Measurements from ENCODE around the gene PRICKLE4. TPM values are rescaled to one million over a fixed set of nuclear protein-coding genes. Genes with fewer than 3 reads are reported as not detected.
A peak's percentile ranks its signal among the peaks of the same experiment; 100 is the strongest.

PRICKLE4 gene
- total and polyA plus RNA-seq, 2 of the 13 experiments (the other 11 are each of a cell fraction or from before 2014, with no cell fraction given): 0.92 to 1.2 TPM

DNA sequence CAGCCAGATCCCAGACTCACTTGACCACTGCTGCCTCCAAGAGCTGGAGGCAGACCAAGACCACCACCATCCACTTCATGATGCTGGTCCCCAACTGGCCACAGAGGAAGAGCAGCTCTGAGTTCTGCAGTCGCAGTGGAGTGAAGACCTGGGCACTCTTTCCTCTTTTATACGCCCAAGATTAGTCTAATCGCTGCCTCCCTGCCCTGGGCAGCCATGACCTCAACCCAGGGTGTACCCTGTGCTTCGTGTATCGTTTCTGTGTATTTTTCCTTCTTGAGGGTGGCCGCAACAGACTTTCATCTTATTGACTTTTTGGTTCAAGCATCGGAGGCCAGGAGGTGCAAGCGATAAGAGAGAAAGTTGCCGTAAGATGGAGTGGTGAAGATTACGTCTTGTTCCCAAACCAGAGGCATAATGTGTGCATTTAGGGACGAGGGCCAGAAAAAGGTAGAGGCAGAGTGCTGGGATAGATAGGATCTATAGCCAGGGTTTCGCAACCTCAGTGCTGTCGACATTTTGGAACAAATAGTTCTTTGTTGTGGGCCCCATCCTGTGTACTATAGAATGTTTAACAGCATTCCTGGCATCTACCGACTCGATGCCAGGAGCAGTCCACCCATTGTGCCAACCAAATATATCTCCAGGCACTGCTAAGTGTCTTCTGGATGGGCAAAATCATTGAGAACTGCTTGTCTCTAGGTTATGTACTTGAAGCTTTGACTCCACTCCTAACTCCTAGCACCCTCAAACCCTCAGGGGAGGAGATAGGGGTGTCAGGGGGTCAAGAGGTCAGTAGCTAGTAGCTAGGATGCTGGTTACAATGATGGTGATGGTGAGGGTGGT lies 33.1 kb upstream of the PRICKLE4 start, which contains the start of gene PGC (continued):
- TF ChIP-seq CBFB (CRISPR knock-in tag; IDR thresholded peaks at IDR 0.05) (peak; percentile 89), ZNF749 (CRISPR knock-in tag; IDR thresholded peaks at IDR 0.05; ENCODE audit: borderline replicate concordance) (no peak), HOXA5 (CRISPR knock-in tag; IDR thresholded peaks at IDR 0.05) (peak; percentile 91), ATF7-NPFF (CRISPR knock-in tag; IDR thresholded peaks at IDR 0.05; ENCODE audit: low read depth) (peak; percentile 74), ZNF547 (CRISPR knock-in tag; IDR thresholded peaks at IDR 0.05) (peak; percentile 68), SOX6 (IDR thresholded peaks at IDR 0.05) (no peak), SOX6 (CRISPR knock-in tag; IDR thresholded peaks at IDR 0.05) (peak; percentile 99), ELF3 (CRISPR knock-in tag; IDR thresholded peaks at IDR 0.05) (peak; percentile 64), ZNF674 (CRISPR knock-in tag; IDR thresholded peaks at IDR 0.05; ENCODE audit: low read depth) (no peak), ZNF792 (CRISPR knock-in tag; IDR thresholded peaks at IDR 0.05) (peak; percentile 57; the same call in 1 of the 2 replicates), ZNF10 (CRISPR knock-in tag; IDR thresholded peaks at IDR 0.05; ENCODE audit: borderline replicate concordance, low read depth) (no peak)
- TF ChIP-seq, protein P1, sequence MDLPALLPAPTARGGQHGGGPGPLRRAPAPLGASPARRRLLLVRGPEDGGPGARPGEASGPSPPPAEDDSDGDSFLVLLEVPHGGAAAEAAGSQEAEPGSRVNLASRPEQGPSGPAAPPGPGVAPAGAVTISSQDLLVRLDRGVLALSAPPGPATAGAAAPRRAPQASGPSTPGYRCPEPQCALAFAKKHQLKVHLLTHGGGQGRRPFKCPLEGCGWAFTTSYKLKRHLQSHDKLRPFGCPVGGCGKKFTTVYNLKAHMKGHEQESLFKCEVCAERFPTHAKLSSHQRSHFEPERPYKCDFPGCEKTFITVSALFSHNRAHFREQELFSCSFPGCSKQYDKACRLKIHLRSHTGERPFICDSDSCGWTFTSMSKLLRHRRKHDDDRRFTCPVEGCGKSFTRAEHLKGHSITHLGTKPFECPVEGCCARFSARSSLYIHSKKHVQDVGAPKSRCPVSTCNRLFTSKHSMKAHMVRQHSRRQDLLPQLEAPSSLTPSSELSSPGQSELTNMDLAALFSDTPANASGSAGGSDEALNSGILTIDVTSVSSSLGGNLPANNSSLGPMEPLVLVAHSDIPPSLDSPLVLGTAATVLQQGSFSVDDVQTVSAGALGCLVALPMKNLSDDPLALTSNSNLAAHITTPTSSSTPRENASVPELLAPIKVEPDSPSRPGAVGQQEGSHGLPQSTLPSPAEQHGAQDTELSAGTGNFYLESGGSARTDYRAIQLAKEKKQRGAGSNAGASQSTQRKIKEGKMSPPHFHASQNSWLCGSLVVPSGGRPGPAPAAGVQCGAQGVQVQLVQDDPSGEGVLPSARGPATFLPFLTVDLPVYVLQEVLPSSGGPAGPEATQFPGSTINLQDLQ (CRISPR knock-in tag; IDR thresholded peaks at IDR 0.05): peak; percentile 67; the same call in 1 of the 2 replicates
- TF ChIP-seq, protein P2, sequence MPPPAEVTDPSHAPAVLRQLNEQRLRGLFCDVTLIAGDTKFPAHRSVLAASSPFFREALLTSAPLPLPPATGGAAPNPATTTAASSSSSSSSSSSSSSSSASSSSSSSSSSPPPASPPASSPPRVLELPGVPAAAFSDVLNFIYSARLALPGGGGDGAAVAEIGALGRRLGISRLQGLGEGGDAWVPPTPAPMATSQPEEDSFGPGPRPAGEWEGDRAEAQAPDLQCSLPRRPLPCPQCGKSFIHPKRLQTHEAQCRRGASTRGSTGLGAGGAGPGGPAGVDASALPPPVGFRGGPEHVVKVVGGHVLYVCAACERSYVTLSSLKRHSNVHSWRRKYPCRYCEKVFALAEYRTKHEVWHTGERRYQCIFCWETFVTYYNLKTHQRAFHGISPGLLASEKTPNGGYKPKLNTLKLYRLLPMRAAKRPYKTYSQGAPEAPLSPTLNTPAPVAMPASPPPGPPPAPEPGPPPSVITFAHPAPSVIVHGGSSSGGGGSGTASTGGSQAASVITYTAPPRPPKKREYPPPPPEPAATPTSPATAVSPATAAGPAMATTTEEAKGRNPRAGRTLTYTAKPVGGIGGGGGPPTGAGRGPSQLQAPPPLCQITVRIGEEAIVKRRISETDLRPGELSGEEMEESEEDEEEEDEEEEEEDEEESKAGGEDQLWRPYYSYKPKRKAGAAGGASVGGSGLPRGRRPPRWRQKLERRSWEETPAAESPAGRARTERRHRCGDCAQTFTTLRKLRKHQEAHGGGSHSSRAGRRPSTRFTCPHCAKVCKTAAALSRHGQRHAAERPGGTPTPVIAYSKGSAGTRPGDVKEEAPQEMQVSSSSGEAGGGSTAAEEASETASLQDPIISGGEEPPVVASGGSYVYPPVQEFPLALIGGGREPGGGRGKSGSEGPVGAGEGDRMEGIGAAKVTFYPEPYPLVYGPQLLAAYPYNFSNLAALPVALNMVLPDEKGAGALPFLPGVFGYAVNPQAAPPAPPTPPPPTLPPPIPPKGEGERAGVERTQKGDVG (CRISPR knock-in tag; IDR thresholded peaks at IDR 0.05; ENCODE audit: borderline replicate concordance): peak; percentile 33; the same call in 1 of the 2 replicates
- TF ChIP-seq, protein P3, sequence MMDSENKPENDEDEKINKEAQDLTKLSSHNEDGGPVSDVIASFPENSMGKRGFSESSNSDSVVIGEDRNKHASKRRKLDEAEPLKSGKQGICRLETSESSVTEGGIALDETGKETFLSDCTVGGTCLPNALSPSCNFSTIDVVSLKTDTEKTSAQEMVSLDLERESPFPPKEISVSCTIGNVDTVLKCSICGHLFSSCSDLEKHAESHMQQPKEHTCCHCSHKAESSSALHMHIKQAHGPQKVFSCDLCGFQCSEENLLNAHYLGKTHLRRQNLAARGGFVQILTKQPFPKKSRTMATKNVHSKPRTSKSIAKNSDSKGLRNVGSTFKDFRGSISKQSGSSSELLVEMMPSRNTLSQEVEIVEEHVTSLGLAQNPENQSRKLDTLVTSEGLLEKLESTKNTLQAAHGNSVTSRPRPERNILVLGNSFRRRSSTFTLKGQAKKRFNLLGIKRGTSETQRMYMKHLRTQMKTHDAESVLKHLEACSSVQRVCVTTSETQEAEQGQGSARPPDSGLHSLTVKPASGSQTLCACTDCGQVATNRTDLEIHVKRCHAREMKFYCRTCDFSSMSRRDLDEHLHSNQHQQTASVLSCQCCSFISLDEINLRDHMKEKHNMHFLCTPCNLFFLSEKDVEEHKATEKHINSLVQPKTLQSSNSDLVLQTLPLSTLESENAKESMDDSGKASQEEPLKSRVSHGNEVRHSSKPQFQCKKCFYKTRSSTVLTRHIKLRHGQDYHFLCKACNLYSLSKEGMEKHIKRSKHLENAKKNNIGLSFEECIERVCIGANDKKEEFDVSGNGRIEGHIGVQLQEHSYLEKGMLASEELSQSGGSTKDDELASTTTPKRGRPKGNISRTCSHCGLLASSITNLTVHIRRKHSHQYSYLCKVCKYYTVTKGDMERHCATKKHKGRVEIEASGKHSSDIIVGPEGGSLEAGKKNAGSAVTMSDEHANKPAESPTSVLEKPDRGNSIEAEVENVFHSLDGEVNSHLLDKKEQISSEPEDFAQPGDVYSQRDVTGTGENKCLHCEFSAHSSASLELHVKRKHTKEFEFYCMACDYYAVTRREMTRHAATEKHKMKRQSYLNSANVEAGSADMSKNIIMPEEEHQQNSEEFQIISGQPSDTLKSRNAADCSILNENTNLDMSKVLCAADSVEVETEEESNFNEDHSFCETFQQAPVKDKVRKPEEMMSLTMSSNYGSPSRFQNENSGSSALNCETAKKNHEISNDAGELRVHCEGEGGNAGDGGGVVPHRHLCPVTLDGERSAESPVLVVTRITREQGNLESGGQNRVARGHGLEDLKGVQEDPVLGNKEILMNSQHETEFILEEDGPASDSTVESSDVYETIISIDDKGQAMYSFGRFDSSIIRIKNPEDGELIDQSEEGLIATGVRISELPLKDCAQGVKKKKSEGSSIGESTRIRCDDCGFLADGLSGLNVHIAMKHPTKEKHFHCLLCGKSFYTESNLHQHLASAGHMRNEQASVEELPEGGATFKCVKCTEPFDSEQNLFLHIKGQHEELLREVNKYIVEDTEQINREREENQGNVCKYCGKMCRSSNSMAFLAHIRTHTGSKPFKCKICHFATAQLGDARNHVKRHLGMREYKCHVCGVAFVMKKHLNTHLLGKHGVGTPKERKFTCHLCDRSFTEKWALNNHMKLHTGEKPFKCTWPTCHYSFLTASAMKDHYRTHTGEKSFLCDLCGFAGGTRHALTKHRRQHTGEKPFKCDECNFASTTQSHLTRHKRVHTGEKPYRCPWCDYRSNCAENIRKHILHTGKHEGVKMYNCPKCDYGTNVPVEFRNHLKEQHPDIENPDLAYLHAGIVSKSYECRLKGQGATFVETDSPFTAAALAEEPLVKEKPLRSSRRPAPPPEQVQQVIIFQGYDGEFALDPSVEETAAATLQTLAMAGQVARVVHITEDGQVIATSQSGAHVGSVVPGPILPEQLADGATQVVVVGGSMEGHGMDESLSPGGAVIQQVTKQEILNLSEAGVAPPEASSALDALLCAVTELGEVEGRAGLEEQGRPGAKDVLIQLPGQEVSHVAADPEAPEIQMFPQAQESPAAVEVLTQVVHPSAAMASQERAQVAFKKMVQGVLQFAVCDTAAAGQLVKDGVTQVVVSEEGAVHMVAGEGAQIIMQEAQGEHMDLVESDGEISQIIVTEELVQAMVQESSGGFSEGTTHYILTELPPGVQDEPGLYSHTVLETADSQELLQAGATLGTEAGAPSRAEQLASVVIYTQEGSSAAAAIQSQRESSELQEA (CRISPR knock-in tag; IDR thresholded peaks at IDR 0.05; ENCODE audit: not compliant biosample characterization): peak; percentile 35

Data from HepG2 (cell line).